GM08714 (cell line): ENCODE data around the gene CPLX3.

Source experiments
- H3K4me3 ChIP-seq: fragments of 200-500 bp; sonication (Bioruptor generic); 2 replicates; pipeline ENCODE4 v1.5.1; 2014; ENCODE audit warnings: mild to moderate bottlenecking, low read length, inconsistent platforms
- ZNF274 ChIP-seq: IDR thresholded peaks from 2 replicates; pipeline ENCODE4 v1.6.1; 2012; ENCODE audit warnings: mild to moderate bottlenecking, low read depth, low read length

The CPLX3 gene

GRCh38 chr15:74821790-74822158, 4.7 kb upstream of the CPLX3 start:
- H3K4me3 ChIP-seq = no peak overlapping the region
- TF ChIP-seq ZNF274 = no peak

DNA sequence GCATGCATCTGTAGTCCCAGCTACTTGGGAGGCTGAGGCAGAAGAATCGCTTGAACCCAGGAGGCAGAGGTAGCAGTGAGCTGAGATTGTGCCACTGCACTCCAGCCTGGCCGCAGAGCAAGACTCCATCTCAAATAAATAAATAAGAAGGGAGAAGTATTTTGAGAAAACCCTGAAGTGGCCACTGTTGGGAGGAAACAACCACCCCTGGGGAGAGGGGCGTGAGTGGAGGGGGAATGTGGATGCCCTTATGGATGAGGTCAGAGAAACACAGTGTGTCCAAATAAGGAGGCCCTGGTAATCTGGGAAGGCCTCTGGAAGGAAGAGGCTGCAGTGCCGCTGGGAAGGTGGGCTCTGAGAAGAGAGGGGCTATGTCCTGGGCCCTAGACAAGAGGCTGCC, 4.2 kb upstream of the CPLX3 start:
- TF ChIP-seq ZNF274 = no peak

GRCh38 chr15:74823324-74823723, 3.1 kb upstream of the CPLX3 start:
- TF ChIP-seq ZNF274 = no peak
- no peak overlapping the region for H3K4me3 ChIP-seq

More for the DNA sequence above, 4.2 kb upstream of the CPLX3 start:
- no peak overlapping the region for H3K4me3 ChIP-seq

- no peak overlapping the region for H3K4me3 ChIP-seq
- TF ChIP-seq ZNF274 = no peak
Observed at GRCh38 chr15:74824976-74825375, 1.5 kb upstream of the CPLX3 start.

- no peak for TF ChIP-seq ZNF274
- H3K4me3 ChIP-seq = no peak overlapping the region
Observed at GRCh38 chr15:74825866-74826265, 561 bp upstream of the CPLX3 start.

- TF ChIP-seq ZNF274 = no peak
- H3K4me3 ChIP-seq = no peak overlapping the region
Observed at GRCh38 chr15:74826921-74827320, 494 bp downstream of the CPLX3 start.

- TF ChIP-seq ZNF274 = no peak
- H3K4me3 ChIP-seq = no peak overlapping the region
Observed at GRCh38 chr15:74827614-74828013, 1.2 kb downstream of the CPLX3 start.

GRCh38 chr15:74828835-74829234, 2.4 kb downstream of the CPLX3 start:
- TF ChIP-seq ZNF274 = no peak
- no peak overlapping the region for H3K4me3 ChIP-seq

GRCh38 chr15:74829486-74829885, 3.1 kb downstream of the CPLX3 start:
- no peak for TF ChIP-seq ZNF274

DNA sequence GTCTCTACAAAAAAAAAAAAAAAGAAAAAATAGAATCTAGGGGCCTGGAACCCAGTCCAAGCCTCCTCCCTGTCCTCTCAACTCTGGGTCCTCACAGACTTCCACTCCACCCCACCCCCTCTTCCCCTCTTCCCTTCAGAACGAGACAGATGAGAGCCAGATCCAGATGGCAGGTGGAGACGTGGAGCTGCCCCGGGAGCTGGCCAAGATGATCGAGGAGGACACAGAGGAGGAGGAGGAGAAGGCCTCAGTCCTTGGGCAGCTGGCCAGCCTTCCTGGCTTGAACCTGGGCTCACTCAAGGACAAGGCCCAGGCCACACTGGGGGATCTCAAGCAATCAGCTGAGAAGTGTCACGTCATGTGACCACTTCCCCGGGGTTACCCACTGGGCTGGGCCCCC, 3.6 kb downstream of the CPLX3 start:
- H3K4me3 ChIP-seq = no peak overlapping the region
- TF ChIP-seq ZNF274 = no peak

More at GRCh38 chr15:74829486-74829885, 3.1 kb downstream of the CPLX3 start:
- H3K4me3 ChIP-seq = no peak overlapping the region

GRCh38 chr15:74830868-74831267, 4.4 kb downstream of the CPLX3 start:
- no peak overlapping the region for H3K4me3 ChIP-seq
- no peak for TF ChIP-seq ZNF274

DNA sequence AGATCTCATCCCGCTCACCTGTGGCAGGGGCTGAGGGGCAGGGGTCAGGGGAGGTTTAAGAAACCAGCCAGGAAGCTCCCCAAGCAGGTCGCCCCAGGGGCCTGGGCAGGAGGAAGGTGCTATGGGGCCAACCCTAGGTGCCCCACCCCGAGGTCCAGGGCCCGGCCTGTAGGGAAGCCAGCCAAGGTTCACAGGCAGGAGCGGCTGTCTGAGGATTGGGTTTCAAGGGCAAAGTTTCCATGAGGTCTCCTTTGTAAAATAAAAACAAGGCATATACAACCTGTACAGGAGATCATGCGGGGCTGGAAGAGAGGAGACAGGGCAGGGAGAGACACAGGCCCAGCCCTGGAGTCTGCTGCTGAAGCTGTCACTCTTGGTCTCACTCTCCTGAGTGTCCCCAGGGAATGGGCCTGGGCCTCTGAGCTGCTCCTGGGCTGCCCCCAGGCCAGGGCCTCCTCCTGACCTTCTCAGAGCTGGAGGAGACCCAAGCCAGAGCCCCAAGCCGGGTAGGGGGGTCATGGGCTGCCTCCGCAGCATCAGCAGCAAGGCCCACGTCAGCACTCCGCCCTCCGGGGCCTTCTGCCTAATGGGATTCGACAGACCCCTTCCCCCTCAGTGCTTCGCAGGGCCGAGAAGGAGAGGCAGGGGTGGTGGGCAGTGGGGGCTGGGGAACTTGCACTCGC, 5.5 kb downstream of the CPLX3 start:
- H3K4me3 ChIP-seq = no peak overlapping the region
- TF ChIP-seq ZNF274 = no peak

GRCh38 chr15:74832826-74833225, 6.4 kb downstream of the CPLX3 start:
- TF ChIP-seq ZNF274 = no peak
- H3K4me3 ChIP-seq = no peak overlapping the region

DNA sequence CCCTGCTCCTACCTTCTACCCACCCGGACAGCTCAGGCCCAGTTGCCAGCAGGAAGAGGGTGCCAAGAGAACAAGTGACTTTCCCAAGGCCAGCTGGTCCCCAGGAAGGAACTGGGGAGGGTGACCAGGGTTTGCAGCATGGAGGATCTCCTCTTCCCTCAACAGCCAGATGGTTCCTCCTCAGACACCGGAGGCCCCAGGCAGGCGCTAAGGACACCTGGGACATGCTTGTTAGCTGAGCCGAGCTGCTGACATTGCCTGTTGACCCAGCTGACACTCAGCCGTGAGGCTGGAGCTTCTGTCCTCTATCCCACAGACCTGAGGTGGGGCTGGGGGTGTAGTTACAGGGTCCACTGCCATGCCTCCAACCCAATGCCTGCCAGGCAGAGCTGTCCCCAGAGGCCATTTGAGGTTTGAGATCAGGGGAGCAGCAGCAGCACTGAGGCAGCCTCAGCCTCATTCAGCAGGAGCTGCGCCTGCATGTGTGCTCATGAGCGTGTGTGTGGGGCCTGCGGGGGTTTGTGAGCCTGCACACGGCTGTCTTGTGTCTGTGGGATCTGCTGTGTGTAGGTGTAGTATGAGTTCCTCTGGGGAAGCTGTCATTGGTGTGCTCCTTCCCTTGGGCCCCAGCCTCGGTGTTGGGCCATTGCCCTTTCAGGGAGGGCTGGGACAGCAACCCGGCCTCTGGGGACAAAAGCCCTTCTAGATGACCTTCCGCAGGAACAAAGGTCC, 7.1 kb downstream of the CPLX3 start:
- no peak overlapping the region for H3K4me3 ChIP-seq
- TF ChIP-seq ZNF274 = no peak

GRCh38 chr15:74835312-74835823, 8.9 kb downstream of the CPLX3 start:
- TF ChIP-seq ZNF274 = no peak
- H3K4me3 ChIP-seq = no peak overlapping the region

DNA sequence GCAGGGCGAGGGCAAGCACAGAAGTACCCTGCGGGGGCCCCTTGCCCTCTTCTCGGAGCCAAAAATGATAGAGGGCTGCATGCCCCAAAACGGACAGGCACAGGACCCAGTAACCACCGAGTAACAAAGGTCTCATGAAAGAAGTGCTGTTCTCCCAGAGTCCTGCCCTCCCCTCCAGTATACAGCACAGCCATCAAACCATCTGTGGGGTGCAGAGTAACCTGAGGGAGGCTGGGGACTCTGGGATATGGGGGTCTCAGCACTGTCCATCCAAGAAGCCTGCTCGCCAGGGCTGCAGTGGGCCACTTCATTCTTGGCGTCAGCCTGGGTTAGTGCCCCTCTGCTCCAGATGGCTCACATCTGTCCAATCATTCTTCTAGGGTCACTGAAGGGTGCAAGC, 10.4 kb downstream of the CPLX3 start:
- H3K4me3 ChIP-seq = no peak overlapping the region
- TF ChIP-seq ZNF274 = no peak
